ENCODE results near the gene TLL1. TPM values are rescaled to one million over a fixed set of nuclear protein-coding genes. Genes with fewer than 3 reads are reported as not detected.

The TLL1 gene
- total and polyA plus RNA-seq, 2 of the 13 experiments (the other 11 are each of a cell fraction or from before 2014, with no cell fraction given), result not detected

DNA sequence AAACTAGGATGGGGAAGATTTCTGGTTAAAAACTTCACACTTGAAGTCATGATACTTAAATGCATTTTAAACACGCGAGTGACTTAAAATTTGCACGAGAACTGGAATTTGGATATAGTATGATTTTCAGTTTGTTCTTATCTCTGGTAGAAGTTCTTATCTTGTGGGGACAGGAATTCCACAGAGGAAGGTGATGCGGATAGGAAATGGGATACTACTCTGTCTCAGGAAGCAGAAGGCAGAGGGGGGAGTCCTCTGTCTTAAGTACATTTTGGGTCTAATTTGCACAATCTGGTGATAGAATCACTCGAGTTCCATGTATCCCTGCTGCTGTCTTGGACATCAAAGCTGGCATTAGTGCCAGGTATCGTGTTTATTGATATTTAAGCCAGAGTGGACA, 53.3 kb downstream of the TLL1 start:
- BruUV-seq (replicated peaks), result no TSS peak
- TF ChIP-seq, protein P1, sequence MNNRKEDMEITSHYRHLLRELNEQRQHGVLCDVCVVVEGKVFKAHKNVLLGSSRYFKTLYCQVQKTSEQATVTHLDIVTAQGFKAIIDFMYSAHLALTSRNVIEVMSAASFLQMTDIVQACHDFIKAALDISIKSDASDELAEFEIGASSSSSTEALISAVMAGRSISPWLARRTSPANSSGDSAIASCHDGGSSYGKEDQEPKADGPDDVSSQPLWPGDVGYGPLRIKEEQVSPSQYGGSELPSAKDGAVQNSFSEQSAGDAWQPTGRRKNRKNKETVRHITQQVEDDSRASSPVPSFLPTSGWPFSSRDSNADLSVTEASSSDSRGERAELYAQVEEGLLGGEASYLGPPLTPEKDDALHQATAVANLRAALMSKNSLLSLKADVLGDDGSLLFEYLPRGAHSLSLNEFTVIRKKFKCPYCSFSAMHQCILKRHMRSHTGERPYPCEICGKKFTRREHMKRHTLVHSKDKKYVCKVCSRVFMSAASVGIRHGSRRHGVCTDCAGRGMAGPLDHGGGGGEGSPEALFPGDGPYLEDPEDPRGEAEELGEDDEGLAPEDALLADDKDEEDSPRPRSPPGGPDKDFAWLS (CRISPR knock-in tag; IDR thresholded peaks at IDR 0.05; ENCODE audit: borderline replicate concordance), result no peak
- no peak for TF ChIP-seq ZNF33A (CRISPR knock-in tag; IDR thresholded peaks at IDR 0.05; ENCODE audit: borderline replicate concordance)
- no peak for TF ChIP-seq HNRNPLL (IDR thresholded peaks at IDR 0.05; ENCODE audit: low read depth, low read length, poor library complexity, severe bottlenecking)
- TF ChIP-seq, protein P2, sequence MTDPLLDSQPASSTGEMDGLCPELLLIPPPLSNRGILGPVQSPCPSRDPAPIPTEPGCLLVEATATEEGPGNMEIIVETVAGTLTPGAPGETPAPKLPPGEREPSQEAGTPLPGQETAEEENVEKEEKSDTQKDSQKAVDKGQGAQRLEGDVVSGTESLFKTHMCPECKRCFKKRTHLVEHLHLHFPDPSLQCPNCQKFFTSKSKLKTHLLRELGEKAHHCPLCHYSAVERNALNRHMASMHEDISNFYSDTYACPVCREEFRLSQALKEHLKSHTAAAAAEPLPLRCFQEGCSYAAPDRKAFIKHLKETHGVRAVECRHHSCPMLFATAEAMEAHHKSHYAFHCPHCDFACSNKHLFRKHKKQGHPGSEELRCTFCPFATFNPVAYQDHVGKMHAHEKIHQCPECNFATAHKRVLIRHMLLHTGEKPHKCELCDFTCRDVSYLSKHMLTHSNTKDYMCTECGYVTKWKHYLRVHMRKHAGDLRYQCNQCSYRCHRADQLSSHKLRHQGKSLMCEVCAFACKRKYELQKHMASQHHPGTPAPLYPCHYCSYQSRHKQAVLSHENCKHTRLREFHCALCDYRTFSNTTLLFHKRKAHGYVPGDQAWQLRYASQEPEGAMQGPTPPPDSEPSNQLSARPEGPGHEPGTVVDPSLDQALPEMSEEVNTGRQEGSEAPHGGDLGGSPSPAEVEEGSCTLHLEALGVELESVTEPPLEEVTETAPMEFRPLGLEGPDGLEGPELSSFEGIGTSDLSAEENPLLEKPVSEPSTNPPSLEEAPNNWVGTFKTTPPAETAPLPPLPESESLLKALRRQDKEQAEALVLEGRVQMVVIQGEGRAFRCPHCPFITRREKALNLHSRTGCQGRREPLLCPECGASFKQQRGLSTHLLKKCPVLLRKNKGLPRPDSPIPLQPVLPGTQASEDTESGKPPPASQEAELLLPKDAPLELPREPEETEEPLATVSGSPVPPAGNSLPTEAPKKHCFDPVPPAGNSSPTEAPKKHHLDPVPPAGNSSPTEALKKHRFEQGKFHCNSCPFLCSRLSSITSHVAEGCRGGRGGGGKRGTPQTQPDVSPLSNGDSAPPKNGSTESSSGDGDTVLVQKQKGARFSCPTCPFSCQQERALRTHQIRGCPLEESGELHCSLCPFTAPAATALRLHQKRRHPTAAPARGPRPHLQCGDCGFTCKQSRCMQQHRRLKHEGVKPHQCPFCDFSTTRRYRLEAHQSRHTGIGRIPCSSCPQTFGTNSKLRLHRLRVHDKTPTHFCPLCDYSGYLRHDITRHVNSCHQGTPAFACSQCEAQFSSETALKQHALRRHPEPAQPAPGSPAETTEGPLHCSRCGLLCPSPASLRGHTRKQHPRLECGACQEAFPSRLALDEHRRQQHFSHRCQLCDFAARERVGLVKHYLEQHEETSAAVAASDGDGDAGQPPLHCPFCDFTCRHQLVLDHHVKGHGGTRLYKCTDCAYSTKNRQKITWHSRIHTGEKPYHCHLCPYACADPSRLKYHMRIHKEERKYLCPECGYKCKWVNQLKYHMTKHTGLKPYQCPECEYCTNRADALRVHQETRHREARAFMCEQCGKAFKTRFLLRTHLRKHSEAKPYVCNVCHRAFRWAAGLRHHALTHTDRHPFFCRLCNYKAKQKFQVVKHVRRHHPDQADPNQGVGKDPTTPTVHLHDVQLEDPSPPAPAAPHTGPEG (CRISPR knock-in tag; IDR thresholded peaks at IDR 0.05), result no peak
- TF ChIP-seq, protein P3, sequence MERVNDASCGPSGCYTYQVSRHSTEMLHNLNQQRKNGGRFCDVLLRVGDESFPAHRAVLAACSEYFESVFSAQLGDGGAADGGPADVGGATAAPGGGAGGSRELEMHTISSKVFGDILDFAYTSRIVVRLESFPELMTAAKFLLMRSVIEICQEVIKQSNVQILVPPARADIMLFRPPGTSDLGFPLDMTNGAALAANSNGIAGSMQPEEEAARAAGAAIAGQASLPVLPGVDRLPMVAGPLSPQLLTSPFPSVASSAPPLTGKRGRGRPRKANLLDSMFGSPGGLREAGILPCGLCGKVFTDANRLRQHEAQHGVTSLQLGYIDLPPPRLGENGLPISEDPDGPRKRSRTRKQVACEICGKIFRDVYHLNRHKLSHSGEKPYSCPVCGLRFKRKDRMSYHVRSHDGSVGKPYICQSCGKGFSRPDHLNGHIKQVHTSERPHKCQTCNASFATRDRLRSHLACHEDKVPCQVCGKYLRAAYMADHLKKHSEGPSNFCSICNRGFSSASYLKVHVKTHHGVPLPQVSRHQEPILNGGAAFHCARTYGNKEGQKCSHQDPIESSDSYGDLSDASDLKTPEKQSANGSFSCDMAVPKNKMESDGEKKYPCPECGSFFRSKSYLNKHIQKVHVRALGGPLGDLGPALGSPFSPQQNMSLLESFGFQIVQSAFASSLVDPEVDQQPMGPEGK (CRISPR knock-in tag; IDR thresholded peaks at IDR 0.05), result no peak
- TF ChIP-seq, protein P4, sequence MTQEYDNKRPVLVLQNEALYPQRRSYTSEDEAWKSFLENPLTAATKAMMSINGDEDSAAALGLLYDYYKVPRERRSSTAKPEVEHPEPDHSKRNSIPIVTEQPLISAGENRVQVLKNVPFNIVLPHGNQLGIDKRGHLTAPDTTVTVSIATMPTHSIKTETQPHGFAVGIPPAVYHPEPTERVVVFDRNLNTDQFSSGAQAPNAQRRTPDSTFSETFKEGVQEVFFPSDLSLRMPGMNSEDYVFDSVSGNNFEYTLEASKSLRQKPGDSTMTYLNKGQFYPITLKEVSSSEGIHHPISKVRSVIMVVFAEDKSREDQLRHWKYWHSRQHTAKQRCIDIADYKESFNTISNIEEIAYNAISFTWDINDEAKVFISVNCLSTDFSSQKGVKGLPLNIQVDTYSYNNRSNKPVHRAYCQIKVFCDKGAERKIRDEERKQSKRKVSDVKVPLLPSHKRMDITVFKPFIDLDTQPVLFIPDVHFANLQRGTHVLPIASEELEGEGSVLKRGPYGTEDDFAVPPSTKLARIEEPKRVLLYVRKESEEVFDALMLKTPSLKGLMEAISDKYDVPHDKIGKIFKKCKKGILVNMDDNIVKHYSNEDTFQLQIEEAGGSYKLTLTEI (CRISPR knock-in tag; conservative IDR thresholded peaks at IDR 0.05), result no peak
- TF ChIP-seq DNMT1 (CRISPR knock-in tag; IDR thresholded peaks at IDR 0.05), result no peak
- TF ChIP-seq, protein P5, sequence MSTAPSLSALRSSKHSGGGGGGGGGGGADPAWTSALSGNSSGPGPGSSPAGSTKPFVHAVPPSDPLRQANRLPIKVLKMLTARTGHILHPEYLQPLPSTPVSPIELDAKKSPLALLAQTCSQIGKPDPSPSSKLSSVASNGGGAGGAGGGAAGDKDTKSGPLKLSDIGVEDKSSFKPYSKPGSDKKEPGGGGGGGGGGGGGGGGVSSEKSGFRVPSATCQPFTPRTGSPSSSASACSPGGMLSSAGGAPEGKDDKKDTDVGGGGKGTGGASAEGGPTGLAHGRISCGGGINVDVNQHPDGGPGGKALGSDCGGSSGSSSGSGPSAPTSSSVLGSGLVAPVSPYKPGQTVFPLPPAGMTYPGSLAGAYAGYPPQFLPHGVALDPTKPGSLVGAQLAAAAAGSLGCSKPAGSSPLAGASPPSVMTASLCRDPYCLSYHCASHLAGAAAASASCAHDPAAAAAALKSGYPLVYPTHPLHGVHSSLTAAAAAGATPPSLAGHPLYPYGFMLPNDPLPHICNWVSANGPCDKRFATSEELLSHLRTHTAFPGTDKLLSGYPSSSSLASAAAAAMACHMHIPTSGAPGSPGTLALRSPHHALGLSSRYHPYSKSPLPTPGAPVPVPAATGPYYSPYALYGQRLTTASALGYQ (CRISPR knock-in tag; IDR thresholded peaks at IDR 0.05), result no peak
- no peak for TF ChIP-seq CHD4 (IDR thresholded peaks at IDR 0.05; ENCODE audit: borderline replicate concordance, low read length)
- no peak for ATAC-seq
- no peak overlapping the region for H3K4me2 ChIP-seq (ENCODE audit: low read depth, low read length)
- H3K4me1 ChIP-seq (ENCODE audit: insufficient read depth, low read length), result no peaks in the 10 kb centered on the region
- no peak overlapping the region for H3K9ac ChIP-seq (ENCODE audit: insufficient read depth, low read depth, low read length)
- no peak overlapping the region for H3K4me3 ChIP-seq (replicated peaks in 1 of 3; ENCODE audit: insufficient read depth in 1 of 3, low read depth in 2 of 3, low read length in 3 of 3)
- no peaks in the 10 kb centered on the region for H3K9me3 ChIP-seq (ENCODE audit: low read length)
- H3K79me2 ChIP-seq (ENCODE audit: insufficient read depth, low read length), result no peaks in the 10 kb centered on the region
- intact Hi-C loops (cut with micrococcal nuclease; ENCODE audit: unreplicated experiment) (no loop called here), in situ Hi-C loops (cut with HindIII; ENCODE audit: extremely low pct_ligation_motif_present, low pct_unique_long_range_greater_than_20kb) (no loop called here)
- no peak overlapping the region for H3K27ac ChIP-seq (ENCODE audit: extremely low read length, insufficient read depth, low read length)
- H2AFZ ChIP-seq (ENCODE audit: low read length), result no peak overlapping the region
- H4K20me1 ChIP-seq (ENCODE audit: insufficient read depth, low read length), result no peaks in the 10 kb centered on the region
- ChIA-PET POLR2A (no interaction called here), CTCF (ENCODE audit: low intra/inter-chr PET ratio, low total read pairs) (no interaction called here)
- no peaks in the 10 kb centered on the region for H3K27me3 ChIP-seq (ENCODE audit: control insufficient read depth in 1 of 2, insufficient read depth in 2 of 2, low read length in 2 of 2)
- no peak for DNase-seq (ENCODE audit: low spot score)
- FAIRE-seq, result no peak
- no peaks in the 10 kb centered on the region for H3K36me3 ChIP-seq (replicated peaks in 1 of 2; ENCODE audit: control insufficient read depth in 1 of 2, insufficient read depth in 2 of 2, low read length in 2 of 2)
- 17% methylated on average over 6 of the region's 6 CpGs for WGBS (ENCODE audit: low lambda C conversion rate)

All from HepG2 (cell line).